GM12878 (cell line): Measurements from ENCODE around the gene SLC25A43. TPM values are rescaled to one million over a fixed set of nuclear protein-coding genes. Genes with fewer than 3 reads are reported as not detected.

Experiments
- ATAC-seq: fragments of 200-7000 bp; cut with Tn5 transposase; 3 replicates; pipeline ENCODE4 v1.9.1; 2020; ENCODE audit warnings: mild to moderate bottlenecking, moderate library complexity
- BruUV-seq: library from RNA; stranded (reverse); fragments of 400-500 nt; replicated peaks from 2 replicates; lab custom pipeline; 2021; lab: Mats Ljungman, UMichigan
- CTCF ChIA-PET: fragments of 300-600 bp; sonication (Branson Sonifier 250); formaldehyde crosslinking; extraction: SDS; loops from one replicate; lab custom pipeline; 2021; ENCODE audit warnings: inconsistent platforms; lab: Yijun Ruan, JAX
- POLR2A ChIA-PET: fragments of 350-600 bp; formaldehyde crosslinking; extraction: SDS; loops from one replicate; lab custom pipeline; 2021; ENCODE audit warnings: inconsistent platforms; lab: Charles Lee
- RAD21 ChIA-PET: fragments of 300-600 bp; sonication (Branson Sonifier 250); formaldehyde crosslinking; loops from one replicate; lab custom pipeline; 2023; ENCODE audit warnings: antibody characterized with exemption; ENCODE audit not compliant: unreplicated experiment; lab: Charles Lee
- SMC1A ChIA-PET: fragments of 300-600 bp; sonication (Branson Sonifier 250); formaldehyde crosslinking; loops from one replicate; lab custom pipeline; 2023; ENCODE audit not compliant: unreplicated experiment, uncharacterized antibody; lab: Charles Lee
- DNase-seq: peaks from one replicate; pipeline ENCODE4 v3.0.0-alpha.2; 2011; ENCODE audit warnings: low read depth, low spot score
- FAIRE-seq: peaks from 3 replicates; lab custom pipeline; 2011; peaks lifted over from hg19 to GRCh38; lab: Jason Lieb, UNC
- H2AFZ ChIP-seq: 2 replicates; pipeline ENCODE4 v1.6.0; 2011; ENCODE audit warnings: low read depth, low read length, control low read depth; ENCODE audit not compliant: control insufficient read depth
- H3K27ac ChIP-seq: 2 replicates; pipeline ENCODE4 v1.5.1; 2011; ENCODE audit warnings: control low read depth; ENCODE audit not compliant: control insufficient read depth, insufficient read depth
- H3K27me3 ChIP-seq, 2 experiments: replicated peaks in 1 of 2; 2 replicates each; pipeline versions ENCODE4 v1.6.0 to v1.6.1; 2011; ENCODE audit warnings: low read length in 1 of 2; ENCODE audit not compliant: control insufficient read depth in 2 of 2, insufficient read depth in 2 of 2
- H3K36me3 ChIP-seq, 2 experiments: 2 replicates each; pipeline ENCODE4 v1.5.1; 2011; ENCODE audit warnings: low read length in 1 of 2; ENCODE audit not compliant: control insufficient read depth in 2 of 2, insufficient read depth in 2 of 2
- H3K4me1 ChIP-seq: 2 replicates; pipeline ENCODE4 v1.6.1; 2011; ENCODE audit warnings: mild to moderate bottlenecking, low read length, moderate library complexity, mixed read lengths; ENCODE audit not compliant: control insufficient read depth, insufficient read depth
- H3K4me2 ChIP-seq: 2 replicates; pipeline ENCODE4 v1.6.0; 2011; ENCODE audit warnings: control low read depth; ENCODE audit not compliant: control insufficient read depth, insufficient read depth
- H3K4me3 ChIP-seq: fragments of 200-600 bp; sonication (generic); 2 replicates; pipeline ENCODE4 v1.5.1; 2016
- H3K79me2 ChIP-seq: 2 replicates; pipeline ENCODE4 v1.6.0; 2011; ENCODE audit warnings: low read length; ENCODE audit not compliant: control insufficient read depth, insufficient read depth
- H3K9ac ChIP-seq: 2 replicates; pipeline ENCODE4 v1.8.0; 2011; ENCODE audit warnings: low read length, control low read depth, mixed read lengths; ENCODE audit not compliant: control insufficient read depth, insufficient read depth
- H3K9me3 ChIP-seq: replicated peaks from 3 replicates; pipeline ENCODE4 v1.5.1; 2011; ENCODE audit warnings: mild to moderate bottlenecking, low read length; ENCODE audit not compliant: control insufficient read depth, insufficient read depth
- H4K20me1 ChIP-seq: 2 replicates; pipeline ENCODE4 v1.6.0; 2011; ENCODE audit not compliant: control insufficient read depth, insufficient read depth
- BACH1 ChIP-seq: fragments of 450-650 bp; IDR thresholded peaks from 2 replicates; pipeline ENCODE4 v1.6.1; 2017; ENCODE audit warnings: mild to moderate bottlenecking, borderline replicate concordance
- CBX5 ChIP-seq: sonication (generic); IDR thresholded peaks from 2 replicates; pipeline ENCODE4 v1.6.1; 2016; ENCODE audit warnings: low read depth, moderate library complexity, mild to moderate bottlenecking, inconsistent platforms
- CHD2 ChIP-seq: IDR thresholded peaks from 2 replicates; pipeline ENCODE4 v1.6.1; 2011; ENCODE audit warnings: low read depth, low read length, improper control_type of control experiment, borderline replicate concordance
- CREB1 ChIP-seq: IDR thresholded peaks from 2 replicates; pipeline ENCODE4 v1.6.1; 2012; ENCODE audit warnings: low read depth, mild to moderate bottlenecking, inconsistent platforms
- ESRRA ChIP-seq: IDR thresholded peaks from 2 replicates; pipeline ENCODE4 v1.6.1; 2012; ENCODE audit warnings: mild to moderate bottlenecking, low read length, improper control_type of control experiment
- HCFC1 ChIP-seq: fragments of 150-350 bp; IDR thresholded peaks from 2 replicates; pipeline ENCODE4 v1.6.1; 2014; ENCODE audit warnings: low read length
- HDAC6 ChIP-seq: fragments of 200-600 bp; sonication (generic); IDR thresholded peaks from one replicate; pipeline ENCODE4 v1.8.0; 2017; ENCODE audit warnings: antibody characterized with exemption; ENCODE audit not compliant: unreplicated experiment
- IKZF1 ChIP-seq: fragments of 450-650 bp; conservative IDR thresholded peaks from 2 replicates; pipeline ENCODE4 v1.6.1; 2017; ENCODE audit warnings: antibody characterized with exemption, mild to moderate bottlenecking
- NR2C2 ChIP-seq: IDR thresholded peaks from 2 replicates; pipeline ENCODE4 v1.6.1; 2011; ENCODE audit warnings: borderline replicate concordance, low read depth; ENCODE audit not compliant: control insufficient read depth, insufficient read length
- RAD51 ChIP-seq: fragments of 450-650 bp; IDR thresholded peaks from 2 replicates; pipeline ENCODE4 v1.6.1; 2016; ENCODE audit warnings: moderate library complexity, mild to moderate bottlenecking, inconsistent platforms
- SP1 ChIP-seq: IDR thresholded peaks from one replicate; pipeline ENCODE4 v1.6.1; 2011; ENCODE audit warnings: low read depth, low read length
- SRF ChIP-seq, 2 experiments: IDR thresholded peaks; 2 replicates each; pipeline ENCODE4 v1.6.1; 2011; ENCODE audit warnings: low read depth in 2 of 2, low read length in 2 of 2, mild to moderate bottlenecking in 1 of 2, moderate library complexity in 1 of 2
- WGBS: methylation state at CpG from one replicate; pipeline ENCODE4 v1.1.6; 2016; ENCODE audit warnings: low lambda C conversion rate; ENCODE audit not compliant: insufficient replicate concordance, insufficient coverage; ENCODE audit errors: missing lambda C conversion rate; 5-methylcytosine and 5-hydroxymethylcytosine counted together
- in situ Hi-C: fragments of 300-500 bp; cut with MboI; formaldehyde crosslinking; loops from 9 replicates; pipeline ENCODE4 v1.14.3; 2018; ENCODE audit warnings: mixed read lengths
- intact Hi-C: fragments of 100-400 bp; cut with micrococcal nuclease; formaldehyde crosslinking; loops from one replicate; pipeline ENCODE4 v1.14.2; 2022; ENCODE audit not compliant: unreplicated experiment
- polyA plus RNA-seq, 11 experiments: library from polyadenylated mRNA; depleted of rRNA in 4 of 11; unstranded in 6 of 11; stranded (reverse) in 5 of 11; fragments of >200 nt; fragmentation: Nextera tagmentation in 4 of 11; fragmentation: Illumina TruSeq in 1 of 11; extraction: Ambion mirVana in 4 of 11; extraction: Trizol in 1 of 11; gene quantifications; 1 replicate in 1 of 11; 2 replicates in 10 of 11; pipeline versions ENCODE4 v1.2.1 to v1.2.3, GENCODE V29; 2011 to 2016; ENCODE audit warnings: inconsistent platforms in 2 of 11, missing spikeins in 2 of 11, low read depth in 1 of 11
- total RNA-seq, 4 experiments: library from RNA; depleted of rRNA in 3 of 4; stranded (reverse); fragments of >200 nt in 3 of 4; fragmentation: Illumina TruSeq in 1 of 4; extraction: Trizol in 1 of 4; gene quantifications; 2 replicates each; pipeline versions ENCODE4 v1.2.1 to v1.2.3, GENCODE V29; 2013 to 2021
- TF ChIP-seq, protein P1 (sequence below): fragments of 450-650 bp; formaldehyde crosslinking; IDR thresholded peaks from 2 replicates; pipeline ENCODE4 v1.4.0; 2020; ENCODE audit warnings: mild to moderate bottlenecking, moderate library complexity
- TF ChIP-seq, protein P2 (sequence below): fragments of 450-650 bp; IDR thresholded peaks from 2 replicates; pipeline ENCODE4 v1.6.1; 2017; ENCODE audit warnings: mild to moderate bottlenecking
- TF ChIP-seq, protein P3 (sequence below): fragments of 450-650 bp; IDR thresholded peaks from 2 replicates; pipeline ENCODE4 v1.6.1; 2018; ENCODE audit warnings: mild to moderate bottlenecking, low read depth, moderate library complexity; ENCODE audit not compliant: partially characterized antibody

SLC25A43 gene
- total and polyA plus RNA-seq, 10 of the 15 experiments (the other 5 are each of a cell fraction or from before 2014, with no cell fraction given), result 2.5 to 13.5 (median 6.8) TPM

DNA sequence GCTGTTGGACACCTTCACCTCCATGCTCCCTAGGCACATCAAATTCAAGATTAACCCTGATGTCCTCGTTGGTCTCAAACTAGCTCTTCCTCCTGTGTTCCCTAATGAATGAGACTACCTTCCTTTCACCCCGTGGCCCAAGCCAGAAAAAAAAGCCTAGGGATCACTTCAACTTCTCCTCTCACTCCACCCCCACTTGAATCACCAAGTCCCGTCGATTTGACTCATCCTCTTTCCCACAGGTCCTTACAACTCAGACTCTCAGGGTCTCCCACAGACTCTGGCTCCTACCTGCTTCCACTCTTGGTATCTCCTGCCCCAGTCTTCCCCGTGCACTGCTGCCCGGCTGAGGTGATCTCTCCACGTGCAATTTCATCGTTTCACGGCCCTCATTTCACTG, 8.5 kb downstream of the SLC25A43 start:
- intact Hi-C loops, result no loop called here
- FAIRE-seq (no peak), DNase-seq (no peak), ATAC-seq (no peak)
- no TSS peak for BruUV-seq
- Histone ChIP-seq H3K27me3 (no peaks in the 10 kb centered on the region; a peak in 2 of 4 replicates), H2AFZ (no peak overlapping the region), H3K9me3 (no peaks in the 10 kb centered on the region), H3K4me3 (no peak overlapping the region), H4K20me1 (no peaks in the 10 kb centered on the region), H3K4me2 (no peak overlapping the region), H3K27ac (no peak overlapping the region), H3K4me1 (no peaks in the 10 kb centered on the region), H3K36me3 (no peaks in the 10 kb centered on the region; a peak in 2 of 4 replicates), H3K9ac (no peak overlapping the region), H3K79me2 (no peaks in the 10 kb centered on the region)
- ChIA-PET POLR2A (no interaction called here), RAD21 (no interaction called here), SMC1A (interaction anchor here (1.5 kb wide), 1 partner anchor 27 kb away, joined by 3 read pairs; no protein-coding TSS in a partner anchor), CTCF (interaction anchor here (1.1 to 1.3 kb wide), 2 partner anchors 9 to 19 kb away, joined by 3 read pairs; no protein-coding TSS in a partner anchor)
- in situ Hi-C loops, result no loop called here
- WGBS, result 38% methylated on average over 9 of the region's 9 CpGs
- TF ChIP-seq SP1, result no peak
- no peak for TF ChIP-seq HDAC6
- no peak for TF ChIP-seq HCFC1
- no peak for TF ChIP-seq CBX5
- TF ChIP-seq, protein P1, sequence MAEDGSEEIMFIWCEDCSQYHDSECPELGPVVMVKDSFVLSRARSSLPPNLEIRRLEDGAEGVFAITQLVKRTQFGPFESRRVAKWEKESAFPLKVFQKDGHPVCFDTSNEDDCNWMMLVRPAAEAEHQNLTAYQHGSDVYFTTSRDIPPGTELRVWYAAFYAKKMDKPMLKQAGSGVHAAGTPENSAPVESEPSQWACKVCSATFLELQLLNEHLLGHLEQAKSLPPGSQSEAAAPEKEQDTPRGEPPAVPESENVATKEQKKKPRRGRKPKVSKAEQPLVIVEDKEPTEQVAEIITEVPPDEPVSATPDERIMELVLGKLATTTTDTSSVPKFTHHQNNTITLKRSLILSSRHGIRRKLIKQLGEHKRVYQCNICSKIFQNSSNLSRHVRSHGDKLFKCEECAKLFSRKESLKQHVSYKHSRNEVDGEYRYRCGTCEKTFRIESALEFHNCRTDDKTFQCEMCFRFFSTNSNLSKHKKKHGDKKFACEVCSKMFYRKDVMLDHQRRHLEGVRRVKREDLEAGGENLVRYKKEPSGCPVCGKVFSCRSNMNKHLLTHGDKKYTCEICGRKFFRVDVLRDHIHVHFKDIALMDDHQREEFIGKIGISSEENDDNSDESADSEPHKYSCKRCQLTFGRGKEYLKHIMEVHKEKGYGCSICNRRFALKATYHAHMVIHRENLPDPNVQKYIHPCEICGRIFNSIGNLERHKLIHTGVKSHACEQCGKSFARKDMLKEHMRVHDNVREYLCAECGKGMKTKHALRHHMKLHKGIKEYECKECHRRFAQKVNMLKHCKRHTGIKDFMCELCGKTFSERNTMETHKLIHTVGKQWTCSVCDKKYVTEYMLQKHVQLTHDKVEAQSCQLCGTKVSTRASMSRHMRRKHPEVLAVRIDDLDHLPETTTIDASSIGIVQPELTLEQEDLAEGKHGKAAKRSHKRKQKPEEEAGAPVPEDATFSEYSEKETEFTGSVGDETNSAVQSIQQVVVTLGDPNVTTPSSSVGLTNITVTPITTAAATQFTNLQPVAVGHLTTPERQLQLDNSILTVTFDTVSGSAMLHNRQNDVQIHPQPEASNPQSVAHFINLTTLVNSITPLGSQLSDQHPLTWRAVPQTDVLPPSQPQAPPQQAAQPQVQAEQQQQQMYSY (CRISPR knock-in tag), result no peak
- no peak for TF ChIP-seq IKZF1
- TF ChIP-seq CREB1, result no peak
- TF ChIP-seq RAD51, result no peak
- TF ChIP-seq SRF (IDR thresholded peaks at IDR 0.05; ENCODE audit: low read depth in 2 of 2, low read length in 2 of 2), result no peak
- TF ChIP-seq, protein P2, sequence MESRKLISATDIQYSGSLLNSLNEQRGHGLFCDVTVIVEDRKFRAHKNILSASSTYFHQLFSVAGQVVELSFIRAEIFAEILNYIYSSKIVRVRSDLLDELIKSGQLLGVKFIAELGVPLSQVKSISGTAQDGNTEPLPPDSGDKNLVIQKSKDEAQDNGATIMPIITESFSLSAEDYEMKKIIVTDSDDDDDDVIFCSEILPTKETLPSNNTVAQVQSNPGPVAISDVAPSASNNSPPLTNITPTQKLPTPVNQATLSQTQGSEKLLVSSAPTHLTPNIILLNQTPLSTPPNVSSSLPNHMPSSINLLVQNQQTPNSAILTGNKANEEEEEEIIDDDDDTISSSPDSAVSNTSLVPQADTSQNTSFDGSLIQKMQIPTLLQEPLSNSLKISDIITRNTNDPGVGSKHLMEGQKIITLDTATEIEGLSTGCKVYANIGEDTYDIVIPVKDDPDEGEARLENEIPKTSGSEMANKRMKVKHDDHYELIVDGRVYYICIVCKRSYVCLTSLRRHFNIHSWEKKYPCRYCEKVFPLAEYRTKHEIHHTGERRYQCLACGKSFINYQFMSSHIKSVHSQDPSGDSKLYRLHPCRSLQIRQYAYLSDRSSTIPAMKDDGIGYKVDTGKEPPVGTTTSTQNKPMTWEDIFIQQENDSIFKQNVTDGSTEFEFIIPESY, result no peak
- TF ChIP-seq BACH1, result no peak
- TF ChIP-seq, protein P3, sequence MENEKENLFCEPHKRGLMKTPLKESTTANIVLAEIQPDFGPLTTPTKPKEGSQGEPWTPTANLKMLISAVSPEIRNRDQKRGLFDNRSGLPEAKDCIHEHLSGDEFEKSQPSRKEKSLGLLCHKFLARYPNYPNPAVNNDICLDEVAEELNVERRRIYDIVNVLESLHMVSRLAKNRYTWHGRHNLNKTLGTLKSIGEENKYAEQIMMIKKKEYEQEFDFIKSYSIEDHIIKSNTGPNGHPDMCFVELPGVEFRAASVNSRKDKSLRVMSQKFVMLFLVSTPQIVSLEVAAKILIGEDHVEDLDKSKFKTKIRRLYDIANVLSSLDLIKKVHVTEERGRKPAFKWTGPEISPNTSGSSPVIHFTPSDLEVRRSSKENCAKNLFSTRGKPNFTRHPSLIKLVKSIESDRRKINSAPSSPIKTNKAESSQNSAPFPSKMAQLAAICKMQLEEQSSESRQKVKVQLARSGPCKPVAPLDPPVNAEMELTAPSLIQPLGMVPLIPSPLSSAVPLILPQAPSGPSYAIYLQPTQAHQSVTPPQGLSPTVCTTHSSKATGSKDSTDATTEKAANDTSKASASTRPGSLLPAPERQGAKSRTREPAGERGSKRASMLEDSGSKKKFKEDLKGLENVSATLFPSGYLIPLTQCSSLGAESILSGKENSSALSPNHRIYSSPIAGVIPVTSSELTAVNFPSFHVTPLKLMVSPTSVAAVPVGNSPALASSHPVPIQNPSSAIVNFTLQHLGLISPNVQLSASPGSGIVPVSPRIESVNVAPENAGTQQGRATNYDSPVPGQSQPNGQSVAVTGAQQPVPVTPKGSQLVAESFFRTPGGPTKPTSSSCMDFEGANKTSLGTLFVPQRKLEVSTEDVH, result no peak
- TF ChIP-seq CHD2, result no peak
- TF ChIP-seq NR2C2, result no peak
- no peak for TF ChIP-seq ESRRA
